ENCODE data around the gene PRKACB. TPM values are rescaled to one million over a fixed set of nuclear protein-coding genes. Genes with fewer than 3 reads are reported as not detected.
A peak's percentile ranks its signal among the peaks of the same experiment; 100 is the strongest.

Gene PRKACB
- total RNA-seq, 1 experiment from 2014 or later, result 12.8 TPM

DNA sequence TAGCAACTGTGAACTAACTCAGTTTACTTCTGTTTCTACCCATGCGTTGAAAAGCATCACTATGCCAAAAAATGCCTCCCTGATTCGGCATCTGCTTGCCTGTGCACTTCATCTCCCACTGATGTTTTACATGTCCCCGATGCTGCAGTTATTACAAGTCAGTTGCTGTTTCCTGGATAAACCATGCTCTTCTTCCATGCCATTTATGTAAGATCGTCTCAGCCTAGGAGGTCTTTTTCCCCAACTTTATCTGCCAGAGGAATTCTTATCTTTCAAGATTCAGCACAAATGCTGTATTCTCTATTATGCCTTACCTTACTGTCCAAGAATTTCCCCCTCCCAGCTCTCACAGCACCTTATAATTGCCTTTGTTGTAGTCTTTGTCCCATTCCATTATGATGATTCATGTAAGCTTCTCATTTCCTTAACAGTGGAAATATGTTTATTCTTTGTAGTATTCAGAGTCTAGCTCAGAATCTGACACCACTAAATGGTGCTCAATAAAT is 30.0 kb downstream of the PRKACB start:
- TF ChIP-seq, protein P1, sequence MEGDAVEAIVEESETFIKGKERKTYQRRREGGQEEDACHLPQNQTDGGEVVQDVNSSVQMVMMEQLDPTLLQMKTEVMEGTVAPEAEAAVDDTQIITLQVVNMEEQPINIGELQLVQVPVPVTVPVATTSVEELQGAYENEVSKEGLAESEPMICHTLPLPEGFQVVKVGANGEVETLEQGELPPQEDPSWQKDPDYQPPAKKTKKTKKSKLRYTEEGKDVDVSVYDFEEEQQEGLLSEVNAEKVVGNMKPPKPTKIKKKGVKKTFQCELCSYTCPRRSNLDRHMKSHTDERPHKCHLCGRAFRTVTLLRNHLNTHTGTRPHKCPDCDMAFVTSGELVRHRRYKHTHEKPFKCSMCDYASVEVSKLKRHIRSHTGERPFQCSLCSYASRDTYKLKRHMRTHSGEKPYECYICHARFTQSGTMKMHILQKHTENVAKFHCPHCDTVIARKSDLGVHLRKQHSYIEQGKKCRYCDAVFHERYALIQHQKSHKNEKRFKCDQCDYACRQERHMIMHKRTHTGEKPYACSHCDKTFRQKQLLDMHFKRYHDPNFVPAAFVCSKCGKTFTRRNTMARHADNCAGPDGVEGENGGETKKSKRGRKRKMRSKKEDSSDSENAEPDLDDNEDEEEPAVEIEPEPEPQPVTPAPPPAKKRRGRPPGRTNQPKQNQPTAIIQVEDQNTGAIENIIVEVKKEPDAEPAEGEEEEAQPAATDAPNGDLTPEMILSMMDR (IDR thresholded peaks at IDR 0.05; ENCODE audit: unreplicated experiment), result no peak
- Mint-ChIP-seq H3K27ac (ENCODE audit: low read depth, unreplicated experiment) (peak overlapping the region; percentile 1), H3K36me3 (ENCODE audit: insufficient read depth, unreplicated experiment) (no peaks in the 10 kb centered on the region), H3K9me3 (ENCODE audit: unreplicated experiment) (no peaks in the 10 kb centered on the region), H3K4me1 (ENCODE audit: insufficient read depth, unreplicated experiment) (peaks cover 10% of the 10 kb centered on the region), H3K27me3 (ENCODE audit: insufficient read depth, unreplicated experiment) (no peaks in the 10 kb centered on the region), H3K4me3 (ENCODE audit: unreplicated experiment) (no peak overlapping the region)
- peak; percentile 46 for DNase-seq (ENCODE audit: unreplicated experiment)
- no TSS peak for BruUV-seq (replicated peaks)
- CTCF ChIA-PET, result interaction anchor here (0.7 kb wide), 1 partner anchor 29 kb away, joined by 4 read pairs; no protein-coding TSS in a partner anchor
- POLR2A ChIA-PET, result interaction anchor here (0.6 kb wide), 1 partner anchor 129 kb away, joined by 5 read pairs; no protein-coding TSS in a partner anchor
- intact Hi-C loops (cut with micrococcal nuclease), result no loop called here

DNA sequence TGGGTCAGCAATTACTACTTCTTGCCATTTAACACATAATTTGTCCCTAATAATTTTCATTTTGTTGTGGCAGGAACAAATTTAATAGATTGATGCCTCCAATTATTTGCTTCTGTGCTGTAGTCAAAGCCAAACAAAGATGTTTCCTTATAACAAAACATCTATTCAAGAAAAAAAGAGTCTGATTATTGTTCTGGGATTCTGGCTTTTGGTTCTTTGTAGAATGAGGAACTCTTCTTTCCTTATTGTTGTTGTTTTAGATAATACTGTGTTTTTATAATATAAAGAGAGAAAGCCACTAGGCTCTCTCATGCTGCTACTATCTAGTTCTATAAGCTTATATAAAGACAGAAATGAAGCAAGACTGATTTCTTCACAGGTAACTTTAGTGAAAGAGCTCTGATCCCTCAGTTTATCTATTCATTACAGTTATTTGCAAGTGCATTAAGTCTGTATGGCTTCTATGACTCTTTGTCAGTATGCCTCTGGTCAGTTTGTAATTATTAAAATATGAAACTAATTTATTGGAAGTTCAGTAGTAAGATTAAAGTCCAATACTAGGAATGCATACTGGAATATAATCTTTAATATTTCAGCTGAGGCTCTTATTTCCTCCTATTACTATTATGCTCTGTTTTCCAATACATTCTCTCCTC is 37.4 kb downstream of the PRKACB start:
- no TSS peak for BruUV-seq (replicated peaks)

DNA sequence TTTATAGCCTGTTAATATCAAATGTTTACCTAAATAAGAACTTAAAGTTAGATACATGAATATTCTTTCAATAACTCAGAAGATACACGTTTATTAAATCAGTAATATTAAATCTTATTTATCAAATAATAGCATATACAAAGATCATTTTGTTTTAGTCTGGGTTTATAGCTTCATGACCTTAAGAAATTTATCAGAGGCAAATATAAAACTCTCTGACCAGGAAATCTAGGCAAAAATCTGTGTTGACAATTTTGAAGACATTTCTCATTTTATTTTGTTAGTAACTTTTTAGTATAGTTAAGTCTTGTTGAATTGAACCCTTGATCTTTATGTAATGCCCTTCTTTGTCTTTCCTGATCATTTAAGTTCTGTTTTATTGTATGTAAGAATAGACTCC is 46.4 kb downstream of the PRKACB start:
- H3K36me3 Mint-ChIP-seq (ENCODE audit: insufficient read depth, unreplicated experiment), result peaks cover 4% of the 10 kb centered on the region
- BruUV-seq (replicated peaks), result no TSS peak
- no peak overlapping the region for H3K27ac Mint-ChIP-seq (ENCODE audit: low read depth, unreplicated experiment)

More for the DNA sequence above, 37.4 kb downstream of the PRKACB start:
- intact Hi-C loops (cut with micrococcal nuclease), result no loop called here
- Mint-ChIP-seq H3K9me3 (ENCODE audit: unreplicated experiment) (no peaks in the 10 kb centered on the region), H3K27ac (ENCODE audit: low read depth, unreplicated experiment) (no peak overlapping the region), H3K4me3 (ENCODE audit: unreplicated experiment) (no peak overlapping the region), H3K4me1 (ENCODE audit: insufficient read depth, unreplicated experiment) (no peaks in the 10 kb centered on the region), H3K36me3 (ENCODE audit: insufficient read depth, unreplicated experiment) (no peaks in the 10 kb centered on the region), H3K27me3 (ENCODE audit: insufficient read depth, unreplicated experiment) (no peaks in the 10 kb centered on the region)
- TF ChIP-seq, protein P1 (IDR thresholded peaks at IDR 0.05; ENCODE audit: unreplicated experiment), result no peak
- DNase-seq (ENCODE audit: unreplicated experiment), result no peak
- CTCF ChIA-PET, result interaction anchor here (1.1 kb wide), 1 partner anchor 179 kb away, joined by 3 read pairs; no protein-coding TSS in a partner anchor
- POLR2A ChIA-PET, result interaction anchor here (0.8 to 1.3 kb wide), 3 partner anchors 11 to 220 kb away, joined by 3 to 5 read pairs (median 3); no protein-coding TSS in a partner anchor

DNA sequence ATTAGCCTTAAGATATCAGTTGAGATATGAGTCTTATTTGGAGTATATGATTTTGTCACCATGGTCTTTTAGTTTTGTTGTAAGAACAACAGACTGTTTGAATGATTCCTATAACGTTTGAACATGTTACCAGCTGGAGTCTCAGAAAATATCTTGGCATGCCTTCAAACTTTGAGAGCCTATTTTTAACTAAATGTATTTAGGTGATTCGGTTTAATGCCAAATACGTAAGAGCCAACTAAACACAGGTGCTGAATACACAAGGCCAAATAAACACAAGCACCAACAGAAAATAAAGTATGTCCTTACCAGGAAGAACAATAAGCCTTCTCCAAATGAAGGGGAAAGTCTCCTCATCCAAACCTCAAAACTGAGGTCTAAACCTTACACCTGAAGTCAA is 48.6 kb downstream of the PRKACB start:
- intact Hi-C loops (cut with micrococcal nuclease), result no loop called here
- ChIA-PET POLR2A (interaction anchor here (0.8 to 1.2 kb wide), 2 partner anchors 11 to 14 kb away, joined by 3 to 5 read pairs; no protein-coding TSS in a partner anchor), CTCF (interaction anchor here (0.8 to 1.2 kb wide), 2 partner anchors 14 to 743 kb away, joined by 3 read pairs; no protein-coding TSS in a partner anchor)
- no peaks in the 10 kb centered on the region for H3K4me1 Mint-ChIP-seq (ENCODE audit: insufficient read depth, unreplicated experiment)
- no peak overlapping the region for H3K4me3 Mint-ChIP-seq (ENCODE audit: unreplicated experiment)
- no peak for DNase-seq (ENCODE audit: unreplicated experiment)
- H3K27me3 Mint-ChIP-seq (ENCODE audit: insufficient read depth, unreplicated experiment), result no peaks in the 10 kb centered on the region
- peaks cover 8% of the 10 kb centered on the region for H3K9me3 Mint-ChIP-seq (ENCODE audit: unreplicated experiment)
- TF ChIP-seq, protein P1 (IDR thresholded peaks at IDR 0.05; ENCODE audit: unreplicated experiment), result no peak
- H3K27ac Mint-ChIP-seq (ENCODE audit: low read depth, unreplicated experiment), result no peak overlapping the region
- H3K36me3 Mint-ChIP-seq (ENCODE audit: insufficient read depth, unreplicated experiment), result peaks cover 4% of the 10 kb centered on the region
- no TSS peak for BruUV-seq (replicated peaks)

More for the DNA sequence above, 46.4 kb downstream of the PRKACB start:
- Mint-ChIP-seq H3K27me3 (ENCODE audit: insufficient read depth, unreplicated experiment) (no peaks in the 10 kb centered on the region), H3K4me1 (ENCODE audit: insufficient read depth, unreplicated experiment) (no peaks in the 10 kb centered on the region), H3K9me3 (ENCODE audit: unreplicated experiment) (peaks cover 8% of the 10 kb centered on the region), H3K4me3 (ENCODE audit: unreplicated experiment) (no peak overlapping the region)
- ChIA-PET CTCF (interaction anchor here (0.6 kb wide), 1 partner anchor 603 kb away, joined by 4 read pairs; no protein-coding TSS in a partner anchor), POLR2A (no interaction called here)
- DNase-seq (ENCODE audit: unreplicated experiment), result no peak
- intact Hi-C loops (cut with micrococcal nuclease), result no loop called here
- TF ChIP-seq, protein P1 (IDR thresholded peaks at IDR 0.05; ENCODE audit: unreplicated experiment), result no peak

All from MCF 10A (cell line).